Lower leg skin (tissue), 3 donors: ENCODE data around the gene WDR1.

Experiments used
- CTCF ChIP-seq, 3 donors: fragments of 450-650 bp; IDR thresholded peaks; one replicate each; pipeline ENCODE4 v1.5.1; 2016; ENCODE audit warnings: antibody characterized with exemption in 3 of 3, mild to moderate bottlenecking in 3 of 3, moderate library complexity in 2 of 3
- POLR2A ChIP-seq, 2 donors: fragments of 450-650 bp; IDR thresholded peaks; one replicate each; pipeline ENCODE4 v1.6.1; 2016 to 2017; ENCODE audit warnings: antibody characterized with exemption in 2 of 2, mild to moderate bottlenecking in 1 of 2, moderate library complexity in 1 of 2

GRCh38 chr4:10164877-10165283 lies 48.3 kb upstream of the WDR1 start:
- TF ChIP-seq POLR2A (IDR thresholded peaks at IDR 0.05) (no peak), CTCF (IDR thresholded peaks at IDR 0.05) (no peak)
